ENCODE data around the gene OR10P1.

GRCh38 chr12:55658212-55658611 lies 21.5 kb downstream of the OR10P1 start:
- TF ChIP-seq CTCF (IDR thresholded peaks at IDR 0.05) (no peak), EP300 (IDR thresholded peaks at IDR 0.05) (no peak), POLR2A (IDR thresholded peaks at IDR 0.05) (no peak), POLR2AphosphoS5 (IDR thresholded peaks at IDR 0.05) (no peak)
